ENCODE data around the gene SEMA6A.

SEMA6A gene

DNA sequence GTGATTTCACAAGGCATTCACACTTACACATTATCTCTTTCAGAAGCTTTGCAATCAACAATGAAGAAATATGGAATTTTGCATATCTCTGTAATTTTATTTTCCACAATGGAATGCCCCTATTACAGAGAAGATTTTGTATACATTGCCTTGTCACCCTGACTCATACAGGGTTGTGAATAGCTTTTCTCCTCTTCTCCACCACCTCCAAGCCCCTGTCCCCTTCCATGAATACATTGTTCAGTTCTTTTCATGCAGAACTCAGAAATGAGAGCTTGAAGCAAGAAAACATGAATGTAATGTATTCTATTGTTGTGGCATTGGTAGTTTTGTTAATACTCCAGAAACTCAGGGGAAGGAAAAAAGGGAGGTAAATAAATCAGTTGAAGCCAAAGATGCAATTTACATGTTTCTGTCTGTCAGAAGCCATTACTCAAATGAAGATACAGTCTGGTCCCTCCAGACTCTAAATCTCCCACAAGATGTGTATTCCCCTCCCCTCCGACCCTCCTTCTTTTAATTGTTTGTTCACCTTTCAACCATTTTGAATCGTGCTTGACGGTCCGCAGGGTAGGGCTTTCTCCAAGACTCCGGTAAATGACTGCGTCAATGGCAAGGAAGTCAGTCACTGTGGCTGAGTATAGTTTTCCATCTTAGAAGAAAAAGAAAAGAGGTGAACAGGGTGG is 86.1 kb downstream of the SEMA6A start:
- no peak for DNase-seq

DNA sequence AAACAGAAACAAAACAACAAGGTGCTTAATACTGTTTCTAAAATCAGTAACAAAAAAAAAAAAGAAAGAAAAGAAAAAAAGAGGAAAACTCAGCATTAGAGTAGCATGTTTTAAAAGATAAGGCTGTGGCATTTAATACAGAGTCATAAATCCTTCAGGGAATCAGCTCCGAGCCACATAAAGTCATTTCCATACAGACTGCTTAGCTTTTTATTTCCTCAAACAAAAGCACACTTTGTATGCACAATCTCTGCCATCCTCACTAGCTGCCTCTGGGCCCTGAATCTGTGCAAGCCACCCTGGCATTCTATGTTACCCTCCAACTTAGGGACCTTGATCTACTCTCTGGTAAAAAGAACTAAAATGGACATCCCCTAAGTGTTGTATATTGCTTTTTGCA is 87.6 kb downstream of the SEMA6A start:
- DNase-seq, result no peak

DNA sequence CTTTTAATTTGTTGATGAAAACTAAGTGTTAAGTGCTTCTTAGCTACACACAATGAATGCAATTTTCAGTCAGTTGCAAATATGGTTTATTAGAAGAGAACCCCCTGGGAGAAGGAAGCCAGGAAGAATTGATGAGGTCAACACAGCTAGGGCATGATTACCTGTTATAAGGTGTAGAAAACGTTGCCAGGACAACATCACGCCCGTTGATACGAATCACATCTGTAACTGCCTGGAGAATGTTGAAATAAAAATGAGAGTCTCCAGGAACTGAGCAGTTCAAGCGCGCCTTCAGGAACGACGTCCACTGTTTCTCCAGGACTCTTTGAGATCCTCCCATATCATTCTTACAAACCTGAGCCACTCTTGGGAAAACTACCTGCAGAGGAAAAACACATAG is 88.0 kb downstream of the SEMA6A start:
- DNase-seq, result no peak

DNA sequence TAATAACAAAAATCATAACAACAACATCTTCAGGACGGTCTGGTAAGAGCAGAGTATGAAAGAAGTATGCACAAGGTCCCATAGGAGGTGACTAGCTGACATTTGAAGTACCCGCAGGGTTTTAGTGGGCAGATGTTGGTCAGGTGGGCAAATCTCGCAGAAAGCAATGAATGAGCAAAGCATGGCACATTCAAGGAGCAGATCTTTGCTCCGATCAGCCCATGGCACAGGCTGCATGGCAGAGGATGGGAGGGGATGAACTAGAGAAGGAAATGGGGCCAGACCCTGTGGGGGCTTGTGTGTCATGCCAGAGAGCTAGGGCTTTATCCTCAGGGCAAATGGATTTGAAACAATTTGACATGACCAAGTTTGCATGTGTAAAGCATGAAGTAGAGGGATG is 90.0 kb downstream of the SEMA6A start:
- no peak for DNase-seq

DNA sequence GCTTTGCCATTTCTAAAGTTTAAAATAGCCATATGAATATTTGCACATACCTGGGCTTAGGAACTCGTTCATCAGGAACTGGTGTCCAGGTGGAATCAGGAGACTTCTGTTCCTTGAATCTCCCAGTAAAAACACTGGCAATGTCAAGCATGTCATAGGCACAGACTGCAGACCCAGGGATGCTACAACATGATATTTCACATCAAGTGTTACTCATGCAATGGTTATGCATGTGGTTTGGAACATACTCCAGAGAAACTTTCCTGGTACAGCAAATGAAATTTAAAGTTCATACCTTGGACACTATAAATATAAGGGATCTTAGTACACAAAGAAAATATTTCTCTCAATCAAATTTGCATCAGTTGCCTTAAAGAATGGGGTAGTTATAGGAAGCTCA is 92.2 kb downstream of the SEMA6A start:
- DNase-seq, result no peak

DNA sequence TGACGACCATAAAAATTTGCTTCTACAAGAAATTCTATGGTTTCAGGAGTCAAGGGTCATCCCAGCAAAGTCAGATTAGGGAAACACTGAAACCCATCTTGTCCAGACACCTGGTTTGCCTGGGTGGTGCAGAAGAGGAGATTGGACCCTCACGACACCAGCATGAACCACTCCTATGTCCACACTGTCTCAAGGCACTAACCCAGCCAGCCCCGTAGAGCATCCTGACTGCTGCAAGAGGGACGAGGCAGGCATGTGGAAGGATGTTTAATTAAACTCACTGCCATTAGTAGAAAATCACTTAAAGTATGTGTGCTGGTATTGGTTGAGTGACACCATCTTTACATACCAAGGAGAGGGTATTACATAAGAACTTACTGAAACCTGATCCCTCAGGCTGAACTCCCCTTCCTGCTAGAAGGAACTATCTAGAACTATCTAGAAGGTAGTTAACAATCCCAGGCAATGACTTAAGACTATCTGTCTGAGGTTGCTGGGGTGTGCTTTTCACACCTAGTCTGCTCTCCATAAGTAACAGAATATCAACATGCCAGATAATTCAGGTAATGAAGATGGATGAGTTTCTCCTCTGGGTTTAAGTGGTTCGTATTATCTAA is 93.6 kb downstream of the SEMA6A start:
- DNase-seq, result no peak

DNA sequence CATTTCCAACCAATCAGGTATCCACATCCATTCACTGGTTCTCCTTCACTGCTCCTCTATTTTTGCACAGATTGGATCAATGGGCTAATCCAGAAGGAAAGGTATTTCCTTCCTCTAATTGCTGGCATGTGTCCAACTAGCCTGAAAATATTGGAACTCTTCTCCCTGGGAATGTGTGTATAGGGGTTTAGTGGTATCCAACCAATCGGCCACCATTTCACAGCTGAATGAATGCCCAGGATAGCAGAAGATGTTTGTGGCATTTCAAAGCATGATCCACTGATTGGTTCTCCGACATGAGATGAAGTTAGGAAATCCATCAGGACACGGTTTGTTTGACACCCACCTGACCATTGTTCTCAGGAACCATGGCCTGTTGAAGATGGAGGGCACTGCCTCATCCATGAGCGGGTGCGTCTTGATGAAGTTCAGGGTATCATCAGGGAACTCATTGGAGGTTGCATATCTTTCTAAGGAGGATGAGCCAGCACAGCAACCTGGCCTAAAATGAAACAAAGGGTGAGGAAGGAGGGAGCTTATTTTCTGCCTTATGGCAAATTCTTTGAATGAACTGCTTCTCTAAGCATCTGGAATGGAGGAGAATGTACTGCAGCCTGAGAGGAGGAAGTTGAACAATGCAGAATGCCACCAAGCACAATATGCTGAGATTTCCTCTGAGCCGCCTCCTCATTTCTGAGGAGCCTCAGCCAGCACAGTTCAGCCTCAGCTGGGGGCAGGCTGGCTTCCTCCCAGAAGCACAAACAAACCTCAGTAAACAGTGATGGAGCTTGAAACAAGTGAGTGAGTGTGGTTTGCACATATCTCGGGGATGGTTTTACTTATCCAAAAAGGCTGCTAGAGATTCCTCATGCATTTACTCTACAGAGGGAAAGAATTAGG is 94.6 kb downstream of the SEMA6A start:
- DNase-seq, result no peak

DNA sequence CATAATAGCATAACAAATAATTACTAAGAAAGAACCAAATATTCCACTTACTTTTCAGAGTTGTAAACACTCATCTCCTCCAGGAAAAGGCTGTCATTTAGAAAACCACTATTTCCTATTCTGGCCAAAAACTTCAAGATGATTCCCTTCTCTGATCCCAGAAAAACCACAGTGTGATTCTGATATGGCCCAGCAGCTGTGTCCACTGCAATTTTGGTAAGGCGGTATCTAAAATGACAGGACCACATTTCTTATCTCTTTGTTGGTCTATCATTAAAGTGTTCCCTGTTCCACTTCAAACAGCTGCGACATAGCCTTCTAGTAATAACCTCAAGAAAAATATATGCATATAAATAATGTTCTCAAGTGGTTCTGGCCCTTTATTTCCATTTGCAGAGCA is 96.1 kb downstream of the SEMA6A start:
- DNase-seq, result no peak

DNA sequence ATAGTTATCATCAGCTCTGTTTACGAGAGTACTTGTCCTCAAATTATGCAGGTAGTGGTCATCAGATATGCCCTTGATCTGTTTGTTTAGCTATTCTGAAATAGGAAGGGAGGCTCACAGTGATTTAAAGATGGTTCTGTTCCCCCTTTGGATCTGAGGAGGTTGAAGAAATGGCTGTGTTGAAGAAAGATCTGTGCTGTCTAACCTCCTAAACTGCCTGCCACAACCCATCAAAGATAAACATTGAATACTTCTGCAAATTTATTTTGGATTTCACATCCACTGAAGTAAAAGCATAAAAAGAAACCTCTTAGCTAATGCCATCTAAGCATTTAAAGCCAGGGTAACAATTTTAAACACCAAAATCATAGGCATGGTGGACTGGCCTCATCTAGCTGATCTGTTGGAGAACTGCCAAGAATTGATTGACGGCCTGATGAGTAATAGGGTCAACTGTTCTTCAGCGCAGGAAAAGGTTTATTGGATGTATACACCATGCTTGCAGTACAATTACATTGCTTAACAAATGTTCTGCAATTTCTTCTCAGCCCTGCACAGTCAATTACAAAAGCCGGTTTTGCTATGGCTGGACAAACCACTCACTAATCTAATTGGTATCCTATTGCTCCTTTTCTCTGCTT is 97.6 kb downstream of the SEMA6A start:
- no peak for DNase-seq

DNA sequence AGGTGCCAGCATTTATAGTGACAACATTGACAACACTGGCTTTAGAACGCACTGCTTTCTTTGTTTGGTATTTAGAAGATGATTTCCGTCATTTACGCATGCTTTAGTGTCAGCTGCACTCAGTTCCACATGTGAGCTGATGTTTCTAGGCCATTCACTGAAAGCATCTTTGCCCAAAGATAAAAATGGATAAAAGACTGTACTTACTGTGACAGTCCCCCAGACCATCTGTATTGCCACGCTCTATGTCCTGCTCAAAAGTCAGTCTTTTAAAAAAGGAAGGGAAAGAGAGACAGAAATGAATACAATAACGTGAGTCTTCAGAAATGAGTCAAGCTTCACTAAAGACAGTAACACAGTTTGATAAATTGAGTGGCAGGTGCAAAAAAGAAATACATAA is 99.3 kb downstream of the SEMA6A start:
- no peak for DNase-seq

DNA sequence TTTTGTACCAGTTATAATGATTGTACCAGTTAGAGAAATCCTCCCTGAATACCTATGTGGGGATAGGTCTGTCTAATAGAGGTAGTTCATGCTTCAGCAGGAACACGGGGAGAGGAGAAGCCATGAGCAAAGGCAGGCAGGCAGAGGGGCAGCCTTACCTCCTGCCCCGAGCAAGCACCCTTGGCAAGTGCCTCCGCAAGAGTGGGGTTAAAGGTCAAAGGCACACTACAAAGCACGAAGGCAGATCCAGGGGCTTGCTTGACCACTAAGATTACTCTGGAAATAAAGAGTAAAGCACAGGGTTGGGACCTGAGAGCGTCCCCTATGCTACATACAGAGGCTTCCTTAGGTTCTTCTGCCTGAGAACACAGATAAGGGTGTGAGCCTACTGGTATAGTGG is 100.9 kb downstream of the SEMA6A start:
- no peak for DNase-seq

DNA sequence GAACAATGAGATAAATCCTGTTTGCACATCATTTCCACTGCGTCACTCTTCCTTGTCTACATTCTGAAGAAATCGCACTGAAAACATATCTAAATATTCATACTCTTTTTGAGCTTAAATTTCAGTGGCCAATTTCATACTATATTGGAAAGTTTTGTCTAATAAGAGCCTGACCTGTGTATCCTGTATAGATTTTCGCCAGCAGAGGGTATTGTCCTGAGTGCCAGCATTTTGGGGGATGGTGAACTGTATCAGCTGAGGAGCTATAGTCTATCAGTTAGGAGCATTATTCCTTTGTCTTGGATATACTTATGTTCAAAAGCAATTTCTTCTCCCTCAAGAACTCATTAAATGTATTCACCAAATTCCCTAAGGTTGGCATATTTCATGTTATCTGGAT is 102.3 kb downstream of the SEMA6A start:
- DNase-seq, result no peak

DNA sequence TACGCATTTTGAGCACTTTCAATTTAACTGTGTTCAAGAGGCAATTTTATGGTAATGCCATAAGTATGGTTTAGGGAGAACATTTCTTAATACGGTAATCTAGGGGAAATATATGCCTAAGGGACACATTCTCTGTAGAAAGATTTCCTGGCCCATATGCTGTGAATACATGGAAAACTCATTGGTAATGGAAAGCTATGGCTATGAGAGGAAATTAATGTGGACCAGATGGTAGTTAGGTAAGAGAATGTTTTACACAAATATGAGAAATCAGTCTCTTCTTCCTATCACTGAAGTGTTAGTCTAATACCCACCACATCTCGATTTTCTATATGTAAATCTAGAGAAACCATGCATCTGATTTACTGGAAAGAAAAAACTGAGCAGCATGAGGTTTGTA is 105.0 kb downstream of the SEMA6A start:
- no peak for DNase-seq

DNA sequence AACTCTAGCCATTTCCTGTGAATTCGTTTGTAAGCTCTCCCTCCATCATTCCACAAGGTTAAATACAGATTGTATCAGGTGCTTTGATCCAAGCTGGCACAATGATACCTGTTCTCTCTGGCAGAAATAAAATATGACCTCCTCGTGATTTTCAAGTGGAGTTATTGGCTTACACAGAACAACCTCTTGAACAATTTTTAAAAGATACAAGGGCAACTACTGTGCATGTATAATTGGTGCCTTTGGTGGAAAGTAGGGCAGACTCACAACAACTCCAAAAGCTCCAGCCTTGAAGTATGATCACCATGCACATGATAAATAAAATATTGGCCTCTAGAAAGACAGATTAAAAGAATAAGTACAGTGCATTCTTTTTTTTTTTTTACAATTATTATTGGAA is 106.0 kb downstream of the SEMA6A start:
- DNase-seq, result no peak

DNA sequence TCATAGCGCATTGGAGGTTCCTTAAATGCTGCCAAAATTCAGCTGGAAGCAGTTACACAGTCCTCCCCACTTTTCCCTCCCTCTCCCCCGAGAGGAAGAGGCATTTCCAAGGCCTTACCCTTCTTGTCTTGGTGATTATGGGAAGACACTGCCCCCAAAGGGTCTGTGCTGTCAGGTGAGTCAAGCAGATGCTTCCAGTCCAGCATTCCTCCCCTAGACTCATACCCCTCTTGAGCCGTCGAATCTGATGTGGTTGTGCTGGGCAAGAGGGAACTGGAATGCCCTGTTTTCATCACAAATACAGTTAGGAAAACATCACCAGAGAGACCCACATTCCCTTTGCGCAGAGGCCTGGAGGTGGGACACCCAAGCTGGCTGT is 107.2 kb downstream of the SEMA6A start:
- no peak for DNase-seq

DNA sequence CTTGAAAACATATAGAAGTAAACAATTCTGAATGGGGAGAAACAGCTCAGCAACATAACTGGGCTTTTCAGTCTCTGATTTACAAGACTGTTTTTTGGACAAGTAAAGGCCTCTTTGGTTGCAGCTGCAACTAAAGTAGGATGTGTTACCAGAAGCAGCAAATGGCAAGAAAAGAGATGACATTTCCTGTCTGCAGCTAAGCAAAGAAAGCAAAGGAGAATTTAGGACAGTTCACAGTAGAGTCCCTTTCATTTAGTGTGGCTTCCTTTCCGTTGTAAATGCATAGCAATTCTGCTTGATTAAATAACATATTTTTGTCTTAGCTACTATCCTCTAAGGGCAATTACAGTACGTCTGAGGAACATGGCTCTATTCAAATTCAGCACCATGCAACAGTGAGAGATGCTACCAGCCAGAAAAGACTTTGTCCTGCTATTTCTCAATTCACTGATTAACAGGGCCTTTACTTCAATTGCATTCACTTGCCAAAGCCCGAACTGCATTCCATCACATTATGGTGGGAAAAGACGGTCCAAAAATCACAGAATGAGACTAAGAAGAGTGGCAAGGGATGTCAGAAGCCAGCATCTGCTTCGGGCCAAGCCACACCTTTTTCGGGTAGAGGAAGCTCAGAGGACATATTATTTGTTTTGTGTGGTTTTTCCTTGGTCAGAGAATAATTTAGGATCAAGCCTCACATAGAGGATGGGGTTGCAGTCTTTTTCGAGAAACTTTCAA is 107.7 kb downstream of the SEMA6A start:
- no peak for DNase-seq

DNA sequence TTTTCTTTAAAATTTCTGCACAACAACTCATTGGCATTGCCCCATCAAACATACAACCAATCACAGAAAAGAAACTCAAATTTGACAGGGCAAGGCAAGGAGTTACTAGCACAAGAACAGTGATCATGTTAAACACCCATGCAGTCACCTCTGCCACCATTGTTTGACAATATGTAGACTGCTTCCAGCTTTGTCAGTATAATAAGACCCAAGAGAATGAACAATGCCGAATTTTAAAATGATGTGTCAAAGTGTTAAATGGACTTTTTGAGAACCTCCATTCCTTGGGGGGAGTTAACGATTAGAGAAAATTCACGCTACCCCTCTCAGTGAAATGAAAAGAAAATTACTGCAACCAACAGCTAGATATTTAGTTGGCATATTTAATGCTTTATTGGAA is 109.2 kb downstream of the SEMA6A start:
- DNase-seq, result no peak

DNA sequence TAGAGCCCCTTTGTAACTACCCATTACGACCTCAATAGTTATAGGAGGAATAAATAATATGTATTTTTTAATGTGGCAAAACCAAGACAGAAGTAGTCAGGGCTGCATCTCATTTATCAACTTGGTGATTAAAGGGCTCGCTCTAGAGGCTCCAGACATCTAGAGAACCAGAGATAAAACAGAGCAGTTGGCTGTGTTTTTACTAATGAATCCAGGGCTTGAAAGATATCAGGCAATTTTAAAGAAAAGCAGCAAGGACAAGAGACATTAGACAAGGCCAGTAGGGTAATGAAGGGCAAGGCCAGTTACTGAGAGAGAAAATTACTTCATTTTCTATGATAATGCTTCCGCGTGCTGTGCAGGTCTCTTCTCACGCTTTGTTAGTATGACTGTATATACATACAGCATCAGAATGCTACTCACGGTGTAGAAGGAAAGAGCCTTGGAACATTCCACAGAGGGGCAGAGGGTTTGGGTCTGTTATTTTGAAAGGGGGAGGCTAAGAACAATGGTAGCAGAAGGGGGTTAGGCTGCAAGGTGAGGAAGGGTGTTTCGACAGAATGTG is 110.4 kb downstream of the SEMA6A start:
- DNase-seq, result no peak

DNA sequence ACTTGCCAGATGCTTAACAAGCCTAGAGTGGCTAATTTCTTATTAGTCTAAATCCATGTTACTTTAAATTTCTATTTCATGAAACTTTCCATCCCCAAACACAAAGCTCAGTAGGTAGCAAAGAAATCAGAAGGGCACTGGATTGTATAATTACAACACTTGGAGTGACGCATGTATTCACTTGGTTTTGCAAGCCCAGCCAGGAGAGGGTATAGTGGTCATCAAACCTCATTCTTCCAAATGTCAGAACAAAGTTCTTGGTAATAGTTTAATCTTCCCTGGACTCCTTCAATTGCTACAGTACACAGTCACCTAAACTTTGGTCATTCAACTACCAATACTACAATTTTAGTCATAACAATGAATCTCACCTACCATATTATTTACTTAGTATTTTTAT is 112.1 kb downstream of the SEMA6A start:
- no peak for DNase-seq

DNA sequence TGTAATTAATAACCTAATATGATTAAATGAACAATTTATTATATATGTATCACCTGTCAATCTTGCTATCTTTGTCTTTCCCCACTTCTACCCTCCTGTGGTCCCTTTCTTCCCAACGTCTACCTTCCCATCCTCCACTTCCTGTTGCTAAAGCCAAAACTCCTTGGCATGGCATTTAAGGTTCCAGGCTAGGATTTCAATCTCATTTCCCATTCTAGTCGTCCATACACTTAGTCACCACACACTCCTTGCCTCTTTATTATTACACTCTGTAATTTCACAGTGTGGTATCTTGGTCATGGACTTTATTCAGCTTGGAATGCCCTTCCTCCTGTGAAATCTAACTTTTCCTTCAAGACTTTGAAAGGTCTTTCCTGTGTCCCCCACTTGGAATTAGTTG is 115.3 kb downstream of the SEMA6A start:
- DNase-seq, result no peak

DNA sequence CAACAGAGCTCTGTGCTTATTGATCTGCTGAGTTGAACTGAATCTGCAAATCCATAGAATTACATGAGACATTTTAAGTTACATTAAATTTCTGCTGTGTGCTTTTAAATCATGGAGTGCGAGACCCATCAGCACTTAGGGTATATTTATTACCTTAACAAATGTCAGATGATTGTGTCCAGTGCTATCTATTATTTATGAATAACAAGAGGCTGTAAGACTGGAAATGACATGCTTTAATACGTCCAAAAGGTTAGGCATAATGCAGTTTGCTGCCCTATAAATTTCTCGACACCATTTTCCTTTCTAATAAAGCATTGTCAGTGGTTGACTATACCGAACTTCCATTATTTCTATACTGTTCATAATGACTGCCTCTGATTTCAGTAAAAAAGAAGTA is 117.6 kb downstream of the SEMA6A start:
- DNase-seq, result no peak

DNA sequence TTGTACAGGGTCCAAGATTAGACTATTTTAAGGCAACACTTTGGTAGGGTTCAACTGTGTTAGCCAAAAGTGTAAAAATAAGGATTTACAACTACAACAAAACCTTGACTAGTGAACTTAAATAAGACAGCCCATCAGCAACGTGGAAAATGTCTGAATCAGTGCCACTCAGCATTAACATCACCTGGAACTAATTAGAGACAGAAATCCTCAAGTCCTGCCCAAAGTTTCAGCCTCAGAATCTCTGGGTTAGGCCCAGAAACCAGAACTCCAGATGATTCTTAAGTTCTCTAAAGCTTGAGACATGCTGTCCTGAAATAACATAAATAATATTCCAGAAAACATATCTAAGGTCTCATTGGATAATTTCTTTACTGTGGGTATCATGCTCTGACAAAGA is 118.6 kb downstream of the SEMA6A start:
- DNase-seq, result no peak

DNA sequence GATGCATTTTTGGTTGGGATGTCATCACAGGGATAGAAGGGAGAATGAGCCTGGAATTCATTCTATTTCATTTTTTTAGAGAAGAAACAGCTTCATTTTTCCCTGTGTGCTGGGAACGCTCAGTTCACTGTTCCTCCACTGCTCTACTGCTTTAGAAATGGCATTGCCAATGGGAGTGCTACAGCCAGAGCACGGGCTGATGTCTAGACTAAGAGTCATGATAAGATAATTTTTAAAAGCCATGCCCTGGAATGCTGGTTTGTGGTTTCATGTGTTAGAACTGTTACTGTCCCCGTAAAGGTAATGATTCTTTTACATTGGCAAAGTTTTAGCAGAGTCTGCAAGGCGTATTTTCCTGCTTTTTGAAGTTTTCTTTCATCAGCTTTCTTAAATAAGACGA is 119.6 kb downstream of the SEMA6A start:
- DNase-seq, result no peak
